Muscle layer of duodenum (tissue), 2 donors: Measurements from ENCODE around the gene KHDC3L.
"Not testable (repeated sequence)": the region's sequence is repeated elsewhere in the genome, so short reads cannot be mapped to it uniquely, and the experiment has no call there.

Experiments used
- H3K27ac ChIP-seq: one replicate; pipeline ENCODE4 v1.7.0; 2013; ENCODE audit warnings: mild to moderate bottlenecking, low read length
- H3K27me3 ChIP-seq: one replicate; pipeline ENCODE4 v1.7.0; 2013; ENCODE audit warnings: low read depth, mild to moderate bottlenecking, control low read depth, low read length
- H3K36me3 ChIP-seq, 2 donors: one replicate each; pipeline ENCODE4 v1.7.0; 2013; ENCODE audit warnings: low read length in 2 of 2, control low read depth in 1 of 2, mild to moderate bottlenecking in 1 of 2; ENCODE audit not compliant: insufficient read depth in 2 of 2, control insufficient read depth in 1 of 2
- H3K4me1 ChIP-seq, 2 donors: one replicate each; pipeline ENCODE4 v1.7.0; 2013; ENCODE audit warnings: low read length in 2 of 2, mild to moderate bottlenecking in 2 of 2, control low read depth in 1 of 2, moderate library complexity in 1 of 2; ENCODE audit not compliant: insufficient read depth in 2 of 2, control insufficient read depth in 1 of 2
- H3K4me3 ChIP-seq, 2 donors: one replicate each; pipeline ENCODE4 v1.7.0; 2013; ENCODE audit warnings: low read length in 2 of 2, low read depth in 1 of 2, mild to moderate bottlenecking in 1 of 2
- H3K9me3 ChIP-seq, 2 donors: one replicate each; pipeline ENCODE4 v1.7.0; 2013; ENCODE audit warnings: low read length in 2 of 2, control low read depth in 1 of 2, mild to moderate bottlenecking in 1 of 2; ENCODE audit not compliant: control insufficient read depth in 1 of 2
- donor health status: healthy.

The KHDC3L gene

GRCh38 chr6:73371984-73372383 lies 9.5 kb downstream of the KHDC3L start:
- Histone ChIP-seq H3K27ac (no peak overlapping the region), H3K27me3 (no peaks in the 10 kb centered on the region), H3K4me1 (no peaks in the 10 kb centered on the region), H3K36me3 (no peaks in the 10 kb centered on the region), H3K9me3 (peaks cover 0 to 10% of the 10 kb centered on the region in 2 donors), H3K4me3 (peak overlapping the region in 1 of 2 donors; percentile 11)

GRCh38 chr6:73372516-73372915 lies 10.1 kb downstream of the KHDC3L start:
- H3K4me1 ChIP-seq = no peaks in the 10 kb centered on the region
- H3K27ac ChIP-seq = no peak overlapping the region
- H3K36me3 ChIP-seq = no peaks in the 10 kb centered on the region
- no peaks in the 10 kb centered on the region for H3K27me3 ChIP-seq
- H3K9me3 ChIP-seq = peaks cover 0 to 10% of the 10 kb centered on the region in 2 donors
- H3K4me3 ChIP-seq = peak overlapping the region in 1 of 2 donors; percentile 11

- Histone ChIP-seq H3K4me1 (no peaks in the 10 kb centered on the region), H3K9me3 (peaks cover 0 to 10% of the 10 kb centered on the region in 2 donors), H3K4me3 (no peak overlapping the region), H3K36me3 (no peaks in the 10 kb centered on the region), H3K27me3 (no peaks in the 10 kb centered on the region), H3K27ac (no peak overlapping the region)
These were observed 12.8 kb downstream of the KHDC3L start for GRCh38 chr6:73375216-73375615.

- H3K27ac ChIP-seq = no peak overlapping the region
- H3K4me1 ChIP-seq = no peaks in the 10 kb centered on the region
- peaks cover 0 to 4% of the 10 kb centered on the region in 2 donors for H3K9me3 ChIP-seq
- H3K27me3 ChIP-seq = no peaks in the 10 kb centered on the region
- H3K4me3 ChIP-seq = no peak overlapping the region
- H3K36me3 ChIP-seq = no peaks in the 10 kb centered on the region
These were observed 14.8 kb downstream of the KHDC3L start for GRCh38 chr6:73377225-73377624.

GRCh38 chr6:73381531-73381930 lies 19.1 kb downstream of the KHDC3L start:
- H3K27me3 ChIP-seq, H3K9me3 ChIP-seq, H3K27ac ChIP-seq, H3K4me1 ChIP-seq, H3K36me3 ChIP-seq, H3K4me3 ChIP-seq: not testable (repeated sequence)

GRCh38 chr6:73382462-73383113 lies 20.1 kb downstream of the KHDC3L start:
- Histone ChIP-seq H3K9me3 (no peaks in the 10 kb centered on the region), H3K27ac (no peak overlapping the region), H3K27me3 (no peaks in the 10 kb centered on the region), H3K4me1 (no peaks in the 10 kb centered on the region), H3K4me3 (no peak overlapping the region), H3K36me3 (no peaks in the 10 kb centered on the region)

- H3K9me3 ChIP-seq = no peaks in the 10 kb centered on the region
- peak overlapping the region; percentile 66 to 76 for H3K4me3 ChIP-seq
- H3K36me3 ChIP-seq = no peaks in the 10 kb centered on the region
- no peaks in the 10 kb centered on the region for H3K4me1 ChIP-seq
- H3K27ac ChIP-seq = no peak overlapping the region
- no peaks in the 10 kb centered on the region for H3K27me3 ChIP-seq
These were observed 26.0 kb downstream of the KHDC3L start for GRCh38 chr6:73388433-73388799.

- H3K9me3 ChIP-seq = no peaks in the 10 kb centered on the region
- H3K36me3 ChIP-seq = no peaks in the 10 kb centered on the region
- H3K27ac ChIP-seq = no peak overlapping the region
- no peaks in the 10 kb centered on the region for H3K27me3 ChIP-seq
- no peaks in the 10 kb centered on the region for H3K4me1 ChIP-seq
- peak overlapping the region; percentile 66 to 76 for H3K4me3 ChIP-seq
These were observed 26.5 kb downstream of the KHDC3L start for GRCh38 chr6:73388800-73389512.

- no peak overlapping the region for H3K4me3 ChIP-seq
- H3K27me3 ChIP-seq = no peaks in the 10 kb centered on the region
- no peaks in the 10 kb centered on the region for H3K36me3 ChIP-seq
- H3K27ac ChIP-seq = no peak overlapping the region
- H3K9me3 ChIP-seq = no peaks in the 10 kb centered on the region
- no peaks in the 10 kb centered on the region for H3K4me1 ChIP-seq
These were observed 27.4 kb downstream of the KHDC3L start for GRCh38 chr6:73389854-73390253.

GRCh38 chr6:73391675-73392074 lies 29.2 kb downstream of the KHDC3L start:
- Histone ChIP-seq H3K4me3 (no peak overlapping the region), H3K4me1 (no peaks in the 10 kb centered on the region), H3K9me3 (no peaks in the 10 kb centered on the region), H3K27ac (no peak overlapping the region), H3K36me3 (no peaks in the 10 kb centered on the region), H3K27me3 (no peaks in the 10 kb centered on the region)

GRCh38 chr6:73392188-73392587 lies 29.7 kb downstream of the KHDC3L start:
- H3K9me3 ChIP-seq, H3K27me3 ChIP-seq, H3K4me3 ChIP-seq, H3K36me3 ChIP-seq, H3K27ac ChIP-seq, H3K4me1 ChIP-seq: not testable (repeated sequence)

- Histone ChIP-seq H3K4me1 (no peaks in the 10 kb centered on the region), H3K4me3 (no peak overlapping the region)
These were observed 30.8 kb downstream of the KHDC3L start for GRCh38 chr6:73393278-73393677.

More at GRCh38 chr6:73393278-73393677, 30.8 kb downstream of the KHDC3L start:
- no peaks in the 10 kb centered on the region for H3K36me3 ChIP-seq
- H3K9me3 ChIP-seq = no peaks in the 10 kb centered on the region
- H3K27ac ChIP-seq = no peak overlapping the region
- no peaks in the 10 kb centered on the region for H3K27me3 ChIP-seq
